Activated naive CD4-positive, alpha-beta T cell treated with anti-CD3 and anti-CD28 coated beads, Interleukin-2, amount 50 U/mL, for 24 hours (primary cell): ENCODE data around the gene PDK1.

Experiments
- H3K27ac Mint-ChIP-seq: one replicate; pipeline ENCODE4 v1.8.0; 2021; ENCODE audit warnings: mild to moderate bottlenecking, mixed read lengths
- H3K27me3 Mint-ChIP-seq: one replicate; pipeline ENCODE4 v1.8.0; 2021; ENCODE audit warnings: mixed read lengths
- H3K36me3 Mint-ChIP-seq: one replicate; pipeline ENCODE4 v1.8.0; 2021; ENCODE audit warnings: mixed read lengths
- H3K4me1 Mint-ChIP-seq: one replicate; pipeline ENCODE4 v1.8.0; 2021; ENCODE audit warnings: mixed read lengths
- H3K4me3 Mint-ChIP-seq: one replicate; pipeline ENCODE4 v1.8.0; 2021; ENCODE audit warnings: mild to moderate bottlenecking, mixed read lengths
- H3K9me3 Mint-ChIP-seq: one replicate; pipeline ENCODE4 v1.8.0; 2021; ENCODE audit warnings: mixed read lengths

PDK1 gene

DNA sequence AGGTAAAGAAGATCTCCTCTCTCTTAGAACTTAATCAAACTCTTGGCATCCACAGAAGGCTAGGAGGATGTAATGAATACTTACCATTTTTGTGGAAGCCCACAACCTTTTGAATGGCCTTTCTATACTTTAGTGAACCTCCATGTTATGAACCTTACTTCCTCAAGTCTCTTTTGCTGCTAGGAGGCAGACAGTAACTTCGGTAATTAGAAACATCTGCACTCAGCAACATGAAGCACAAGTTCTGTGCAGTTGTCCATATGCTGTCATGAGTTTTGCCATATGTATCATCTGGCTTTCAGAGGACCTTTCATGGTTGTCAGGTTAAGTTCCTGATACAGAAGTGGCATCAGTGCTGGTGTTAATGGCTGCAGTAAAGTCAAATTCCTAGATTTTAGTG is 50.4 kb downstream of the PDK1 start:
- no peak overlapping the region for H3K27ac Mint-ChIP-seq

DNA sequence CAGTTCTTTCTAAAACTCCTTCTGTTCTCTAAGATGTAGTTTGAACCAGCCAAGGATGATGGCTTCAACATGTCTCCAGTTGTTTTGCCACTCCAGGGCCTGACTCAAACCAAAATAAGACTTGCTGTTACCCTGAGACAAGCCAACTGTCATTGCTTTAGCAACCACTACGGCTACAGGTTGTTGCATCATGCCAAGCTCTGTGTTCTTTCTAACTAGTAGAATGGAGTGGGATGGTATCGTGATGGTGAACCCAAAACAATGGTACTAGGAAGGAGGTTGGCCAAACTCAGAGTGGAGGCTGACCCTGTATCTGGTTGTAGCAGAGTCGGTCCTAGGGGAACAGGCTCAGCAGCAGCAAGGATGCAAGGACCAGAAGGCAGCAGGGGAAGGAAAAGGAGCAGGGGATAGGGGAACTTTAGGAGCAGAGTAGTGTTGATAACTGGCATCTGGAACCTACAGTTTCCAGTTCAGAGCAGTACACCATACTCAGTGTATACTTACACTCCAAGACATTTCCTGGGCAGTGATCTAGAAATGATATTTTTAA is 51.6 kb downstream of the PDK1 start:
- H3K36me3 Mint-ChIP-seq, result peaks cover 26% of the 10 kb centered on the region
- H3K27me3 Mint-ChIP-seq, result no peaks in the 10 kb centered on the region
- no peak overlapping the region for H3K27ac Mint-ChIP-seq
- no peak overlapping the region for H3K4me3 Mint-ChIP-seq
- H3K9me3 Mint-ChIP-seq, result no peaks in the 10 kb centered on the region
- H3K4me1 Mint-ChIP-seq, result peaks cover 8% of the 10 kb centered on the region

More for the DNA sequence above, 50.4 kb downstream of the PDK1 start:
- Mint-ChIP-seq H3K4me3 (no peak overlapping the region), H3K9me3 (no peaks in the 10 kb centered on the region), H3K4me1 (peaks cover 8% of the 10 kb centered on the region), H3K27me3 (no peaks in the 10 kb centered on the region), H3K36me3 (peaks cover 26% of the 10 kb centered on the region)

DNA sequence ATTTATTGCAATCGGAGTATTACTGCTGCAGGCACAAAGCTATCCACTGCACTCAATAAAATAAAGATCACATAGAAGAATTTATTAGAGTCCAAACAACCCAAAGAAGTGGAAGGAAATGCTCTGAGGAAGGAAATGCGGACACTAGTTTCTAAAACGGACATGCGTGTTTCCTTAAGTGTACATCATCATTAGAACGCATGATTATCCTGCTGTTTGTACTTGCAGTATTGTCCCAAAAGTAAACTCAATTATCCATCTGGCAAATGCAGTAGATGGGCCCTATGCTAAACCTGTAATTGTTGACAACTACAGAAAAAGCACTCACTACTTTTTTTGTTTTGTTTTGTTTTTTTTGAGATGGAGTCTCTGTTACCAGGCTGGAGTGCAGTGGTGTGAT is 53.6 kb downstream of the PDK1 start:
- H3K27me3 Mint-ChIP-seq, result no peaks in the 10 kb centered on the region
- H3K4me1 Mint-ChIP-seq, result peaks cover 4% of the 10 kb centered on the region
- peaks cover 15% of the 10 kb centered on the region for H3K36me3 Mint-ChIP-seq
- H3K9me3 Mint-ChIP-seq, result no peaks in the 10 kb centered on the region
- no peak overlapping the region for H3K4me3 Mint-ChIP-seq
- H3K27ac Mint-ChIP-seq, result no peak overlapping the region

DNA sequence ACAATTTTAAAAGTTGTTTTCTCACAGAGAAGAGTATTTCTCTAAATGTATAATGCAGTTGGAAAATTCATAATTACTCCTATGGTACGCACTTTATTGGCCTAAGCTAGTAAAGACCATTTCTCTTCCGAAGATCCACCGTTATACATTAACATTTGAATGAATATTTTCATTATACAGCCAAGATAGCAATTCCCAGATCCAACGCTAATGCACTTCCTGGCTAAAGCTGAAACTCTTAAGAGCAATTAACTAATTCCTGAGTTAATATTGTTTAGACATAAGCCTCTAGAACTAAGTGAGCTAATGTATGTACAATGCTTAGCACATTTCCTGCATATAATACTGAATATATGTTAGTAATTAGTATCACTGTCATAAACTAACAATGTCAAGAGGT is 56.2 kb downstream of the PDK1 start:
- Mint-ChIP-seq H3K27me3 (no peaks in the 10 kb centered on the region), H3K4me1 (peaks cover 4% of the 10 kb centered on the region), H3K27ac (peak overlapping the region; percentile 14), H3K36me3 (peaks cover 7% of the 10 kb centered on the region), H3K9me3 (no peaks in the 10 kb centered on the region), H3K4me3 (no peak overlapping the region)

DNA sequence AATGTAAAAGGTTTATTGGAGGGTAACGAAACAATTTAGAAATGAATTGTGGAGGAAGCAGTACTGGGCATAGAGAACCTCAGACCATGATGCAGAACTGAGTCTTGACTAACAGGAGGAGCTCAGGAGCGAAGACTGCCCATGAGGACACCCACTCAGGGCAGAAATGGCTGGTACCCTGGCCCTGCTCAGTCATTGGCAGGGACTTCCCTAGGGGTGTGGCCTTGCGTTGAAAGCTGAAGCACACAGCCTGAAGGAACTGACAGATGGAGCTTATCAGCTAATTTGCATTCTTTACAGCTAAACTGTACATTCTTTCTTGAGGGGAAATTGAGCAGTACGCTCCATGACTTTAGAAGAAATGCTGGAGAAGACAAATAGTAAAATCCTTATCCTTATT is 57.1 kb downstream of the PDK1 start:
- Mint-ChIP-seq H3K4me1 (peaks cover 4% of the 10 kb centered on the region), H3K27me3 (no peaks in the 10 kb centered on the region), H3K9me3 (no peaks in the 10 kb centered on the region), H3K36me3 (peaks cover 6% of the 10 kb centered on the region), H3K4me3 (no peak overlapping the region), H3K27ac (no peak overlapping the region)

DNA sequence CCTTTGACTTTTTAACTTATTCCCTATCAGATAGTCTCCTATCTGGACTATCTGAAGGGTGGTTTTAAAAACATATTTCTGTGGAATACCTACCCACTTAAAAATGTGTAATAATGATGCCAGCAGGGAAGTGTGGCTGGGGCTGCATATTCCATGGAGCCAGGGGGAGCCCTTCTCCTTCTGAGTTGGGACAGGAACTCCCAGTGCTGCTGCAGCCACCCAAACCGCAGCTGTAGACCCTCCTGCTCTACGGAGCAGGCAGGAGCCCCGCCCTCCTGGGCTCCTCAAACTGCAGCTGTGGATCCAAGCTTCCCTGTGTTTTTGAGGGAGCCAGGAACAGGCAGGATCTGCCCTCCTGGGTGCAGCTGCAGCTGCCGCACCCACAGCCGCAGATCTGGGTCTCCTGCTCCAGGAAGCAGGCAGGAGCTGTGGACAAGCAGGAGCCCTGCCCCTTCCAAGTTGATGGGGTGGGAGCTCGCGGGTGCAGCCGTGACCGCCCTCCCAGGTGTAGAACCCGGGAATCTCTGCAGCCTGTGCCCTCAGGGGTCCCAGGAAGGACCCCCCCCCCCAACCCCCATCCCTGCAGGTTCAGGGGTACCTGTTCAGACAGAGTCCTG is 57.8 kb downstream of the PDK1 start:
- H3K9me3 Mint-ChIP-seq, result no peaks in the 10 kb centered on the region
- H3K4me3 Mint-ChIP-seq, result no peak overlapping the region
- peaks cover 4% of the 10 kb centered on the region for H3K4me1 Mint-ChIP-seq
- peak overlapping the region; percentile 17 for H3K27ac Mint-ChIP-seq
- no peaks in the 10 kb centered on the region for H3K27me3 Mint-ChIP-seq
- peaks cover 6% of the 10 kb centered on the region for H3K36me3 Mint-ChIP-seq

DNA sequence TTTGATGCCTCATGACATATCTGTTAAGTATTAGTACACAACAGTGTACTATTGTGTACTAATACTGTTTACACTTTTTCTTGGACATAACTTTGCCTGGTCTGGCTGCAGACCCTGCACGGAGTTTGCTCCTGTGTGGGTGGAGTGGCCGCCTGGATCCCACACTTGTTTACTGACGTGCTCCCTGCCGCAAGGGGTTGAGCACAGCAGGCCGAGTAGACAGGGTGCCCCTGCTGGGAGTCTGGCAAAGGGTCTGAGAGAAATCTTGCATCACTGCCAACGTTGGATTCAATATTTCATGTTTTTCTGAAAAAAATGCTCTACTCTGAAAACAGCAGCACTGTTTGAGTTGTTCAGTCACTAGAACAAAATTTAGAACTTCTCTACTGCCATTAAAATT is 59.0 kb downstream of the PDK1 start:
- H3K4me1 Mint-ChIP-seq, result peaks cover 4% of the 10 kb centered on the region
- no peak overlapping the region for H3K4me3 Mint-ChIP-seq
- no peaks in the 10 kb centered on the region for H3K27me3 Mint-ChIP-seq
- peaks cover 6% of the 10 kb centered on the region for H3K36me3 Mint-ChIP-seq
- H3K9me3 Mint-ChIP-seq, result no peaks in the 10 kb centered on the region
- no peak overlapping the region for H3K27ac Mint-ChIP-seq

GRCh38 chr2:172615727-172616261 is 59.9 kb downstream of the PDK1 start:
- no peaks in the 10 kb centered on the region for H3K27me3 Mint-ChIP-seq
- H3K4me3 Mint-ChIP-seq, result no peak overlapping the region
- peaks cover 6% of the 10 kb centered on the region for H3K36me3 Mint-ChIP-seq
- no peaks in the 10 kb centered on the region for H3K9me3 Mint-ChIP-seq
- no peak overlapping the region for H3K27ac Mint-ChIP-seq
- peaks cover 4% of the 10 kb centered on the region for H3K4me1 Mint-ChIP-seq

DNA sequence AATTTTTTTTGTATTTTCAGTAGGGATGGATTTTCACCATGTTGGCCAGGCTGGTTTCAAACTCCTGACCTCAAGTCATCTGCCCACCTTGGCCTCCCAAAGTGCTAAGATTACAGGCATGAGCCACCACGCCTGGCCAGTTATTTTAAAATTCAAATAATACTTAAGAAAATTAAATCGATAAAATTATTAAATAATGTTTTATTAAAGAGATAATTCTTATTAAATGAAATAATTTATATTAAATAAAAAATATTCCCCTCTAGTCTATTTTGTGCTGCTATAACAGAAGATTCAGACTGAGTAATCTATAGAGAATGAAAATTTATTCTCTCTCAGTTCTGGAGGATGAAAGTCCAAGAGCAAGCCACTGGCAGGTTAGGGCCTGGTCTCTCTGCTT is 61.2 kb downstream of the PDK1 start:
- Mint-ChIP-seq H3K4me1 (peaks cover 1% of the 10 kb centered on the region), H3K9me3 (no peaks in the 10 kb centered on the region), H3K27ac (no peak overlapping the region), H3K36me3 (peaks cover 2% of the 10 kb centered on the region), H3K27me3 (no peaks in the 10 kb centered on the region), H3K4me3 (no peak overlapping the region)

GRCh38 chr2:172623249-172623965 is 67.5 kb downstream of the PDK1 start:
- no peak overlapping the region for H3K4me3 Mint-ChIP-seq
- H3K36me3 Mint-ChIP-seq, result peaks cover 23% of the 10 kb centered on the region
- H3K27ac Mint-ChIP-seq, result no peak overlapping the region
- no peaks in the 10 kb centered on the region for H3K27me3 Mint-ChIP-seq
- H3K4me1 Mint-ChIP-seq, result no peaks in the 10 kb centered on the region
- no peaks in the 10 kb centered on the region for H3K9me3 Mint-ChIP-seq

DNA sequence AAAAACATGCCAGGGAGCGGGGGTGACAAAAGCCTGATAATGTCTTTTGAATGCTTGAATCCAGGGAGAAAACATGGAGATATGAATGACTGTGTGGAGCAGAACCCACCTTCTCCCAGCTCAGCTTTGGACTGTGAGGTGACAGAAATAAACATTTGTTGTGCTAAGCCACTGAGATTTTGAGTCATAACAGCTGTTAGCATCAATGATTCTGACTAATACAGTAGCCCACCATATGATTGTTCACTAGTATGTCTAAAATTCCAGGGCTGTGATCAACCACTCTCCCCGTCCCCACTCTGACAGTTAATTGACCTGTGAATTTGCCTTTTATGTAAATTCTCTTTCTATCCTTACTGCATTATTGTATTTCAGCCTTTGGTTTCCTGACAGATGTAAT is 69.1 kb downstream of the PDK1 start:
- H3K27ac Mint-ChIP-seq, result no peak overlapping the region
- H3K27me3 Mint-ChIP-seq, result no peaks in the 10 kb centered on the region
- no peaks in the 10 kb centered on the region for H3K4me1 Mint-ChIP-seq
- no peak overlapping the region for H3K4me3 Mint-ChIP-seq
- peaks cover 34% of the 10 kb centered on the region for H3K36me3 Mint-ChIP-seq
- H3K9me3 Mint-ChIP-seq, result no peaks in the 10 kb centered on the region

GRCh38 chr2:172627181-172627580 is 71.3 kb downstream of the PDK1 start:
- Mint-ChIP-seq H3K4me1 (no peaks in the 10 kb centered on the region), H3K9me3 (no peaks in the 10 kb centered on the region), H3K4me3 (no peak overlapping the region), H3K27ac (no peak overlapping the region), H3K36me3 (peaks cover 37% of the 10 kb centered on the region), H3K27me3 (no peaks in the 10 kb centered on the region)

- Mint-ChIP-seq H3K4me1 (no peaks in the 10 kb centered on the region), H3K9me3 (no peaks in the 10 kb centered on the region), H3K36me3 (peaks cover 37% of the 10 kb centered on the region), H3K4me3 (no peak overlapping the region), H3K27ac (no peak overlapping the region), H3K27me3 (no peaks in the 10 kb centered on the region)
These were observed 72.2 kb downstream of the PDK1 start for GRCh38 chr2:172628085-172628484.

DNA sequence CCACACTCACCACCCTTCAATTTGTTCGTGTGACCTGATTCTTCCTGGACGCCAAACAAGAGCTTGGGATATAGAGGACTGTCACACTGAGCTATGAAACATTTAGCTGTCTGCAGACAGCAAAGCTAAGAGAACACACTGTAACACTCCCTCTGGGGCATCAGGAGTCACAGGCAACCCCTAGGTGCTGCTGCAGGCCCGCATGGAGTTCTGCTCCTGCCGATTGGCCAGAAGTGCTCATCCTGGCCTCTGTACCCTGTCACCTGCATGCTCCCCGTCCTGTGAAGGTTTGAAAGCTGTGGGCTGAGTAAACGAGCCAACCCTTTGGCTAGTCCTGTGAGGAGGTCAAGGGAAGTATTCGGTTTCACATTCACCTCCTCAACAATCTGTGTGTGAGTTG is 73.7 kb downstream of the PDK1 start:
- peaks cover 32% of the 10 kb centered on the region for H3K36me3 Mint-ChIP-seq
- no peak overlapping the region for H3K4me3 Mint-ChIP-seq
- H3K4me1 Mint-ChIP-seq, result no peaks in the 10 kb centered on the region
- peak overlapping the region; percentile 10 for H3K27ac Mint-ChIP-seq
- H3K9me3 Mint-ChIP-seq, result no peaks in the 10 kb centered on the region
- H3K27me3 Mint-ChIP-seq, result no peaks in the 10 kb centered on the region

GRCh38 chr2:172630181-172630580 is 74.3 kb downstream of the PDK1 start:
- H3K9me3 Mint-ChIP-seq, result no peaks in the 10 kb centered on the region
- peaks cover 32% of the 10 kb centered on the region for H3K36me3 Mint-ChIP-seq
- no peaks in the 10 kb centered on the region for H3K27me3 Mint-ChIP-seq
- H3K27ac Mint-ChIP-seq, result no peak overlapping the region
- no peak overlapping the region for H3K4me3 Mint-ChIP-seq
- H3K4me1 Mint-ChIP-seq, result no peaks in the 10 kb centered on the region

DNA sequence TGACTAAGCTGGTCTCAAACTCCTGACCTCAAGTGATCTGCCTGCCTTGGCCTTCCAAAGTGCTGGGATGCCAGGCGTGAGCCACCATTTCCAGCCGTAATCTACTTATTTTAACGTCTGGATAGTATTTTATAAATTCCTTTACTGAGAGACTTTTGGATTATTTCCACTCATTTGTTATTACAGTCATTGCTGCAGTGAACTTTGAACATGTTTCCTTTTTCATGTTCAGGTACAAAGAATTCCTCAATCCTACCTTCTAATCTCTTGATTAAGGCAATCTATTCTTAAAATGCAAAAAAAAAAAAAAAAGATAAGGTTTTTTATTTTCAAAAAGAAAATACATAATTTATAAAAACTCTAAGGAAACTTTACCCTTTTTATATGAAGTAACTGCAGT is 78.6 kb downstream of the PDK1 start:
- Mint-ChIP-seq H3K4me1 (peaks cover under 1% of the 10 kb centered on the region), H3K4me3 (no peak overlapping the region), H3K27me3 (no peaks in the 10 kb centered on the region), H3K27ac (no peak overlapping the region), H3K36me3 (peaks cover 7% of the 10 kb centered on the region), H3K9me3 (no peaks in the 10 kb centered on the region)
